Measurements from ENCODE around the gene SOHLH1. TPM values are rescaled to one million over a fixed set of nuclear protein-coding genes. Genes with fewer than 3 reads are reported as not detected.

Gene SOHLH1
- total and polyA plus RNA-seq, 2 of the 4 experiments (the other 2 are of a cell fraction), result not detected

DNA sequence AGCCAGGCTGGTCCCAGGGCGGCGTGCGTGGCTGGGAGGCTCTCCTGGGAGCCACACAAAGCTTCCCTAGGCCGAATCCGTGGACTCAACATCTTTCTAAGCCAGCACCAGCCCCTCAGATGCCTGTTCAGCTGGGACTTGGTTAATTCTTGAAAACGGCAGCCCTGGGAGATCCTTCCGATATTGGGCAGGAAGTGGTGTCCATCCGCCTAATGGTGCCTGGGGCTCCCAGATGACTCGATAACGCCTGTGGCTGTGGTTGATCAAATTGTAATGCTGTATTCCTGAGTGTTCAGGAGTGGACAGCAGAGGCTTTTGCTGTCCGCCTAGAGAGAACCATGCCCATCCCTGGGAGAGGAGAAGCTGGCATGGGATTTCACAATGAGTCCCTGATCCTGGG, 16.8 kb upstream of the SOHLH1 start:
- Histone ChIP-seq H2BK120ac (ENCODE audit: low read depth, low read length) (no peak overlapping the region), H2AK5ac (ENCODE audit: low read depth, low read length) (no peak overlapping the region), H3K36me3 (ENCODE audit: control insufficient read depth, insufficient read depth, low read length) (no peaks in the 10 kb centered on the region), H3K4me2 (ENCODE audit: low read depth, low read length) (no peak overlapping the region), H2BK15ac (ENCODE audit: low read depth, low read length) (no peak overlapping the region), H3K4me1 (ENCODE audit: control insufficient read depth, insufficient read depth, low read length) (no peaks in the 10 kb centered on the region), H2BK5ac (ENCODE audit: low read depth, low read length, poor library complexity, severe bottlenecking) (no peak overlapping the region), H3K23ac (ENCODE audit: low read depth, low read length) (no peak overlapping the region), H3K56ac (ENCODE audit: extremely low read depth, insufficient read depth, low read length) (no peak overlapping the region), H4K20me1 (ENCODE audit: insufficient read depth, low read length) (no peaks in the 10 kb centered on the region), H3K18ac (ENCODE audit: low read depth, low read length) (no peak overlapping the region), H3K14ac (replicated peaks; ENCODE audit: low read depth, low read length) (no peak overlapping the region), H3K4me3 (ENCODE audit: insufficient read depth, low read depth, low read length) (no peak overlapping the region), H2AFZ (replicated peaks; ENCODE audit: low read length, poor library complexity) (no peak overlapping the region), H2AK9ac (replicated peaks; ENCODE audit: low read depth, low read length, poor library complexity) (no peak overlapping the region), H3K4ac (ENCODE audit: low read depth, low read length) (no peak overlapping the region), H3K9me3 (ENCODE audit: control insufficient read depth, insufficient read depth, low read length) (no peaks in the 10 kb centered on the region), H4K8ac (ENCODE audit: low read depth in 2 of 2, low read length in 2 of 2) (no peak overlapping the region), H3K9ac (ENCODE audit: low read depth, low read length) (no peak overlapping the region), H4K5ac (ENCODE audit: low read depth, low read length) (no peak overlapping the region), H4K91ac (ENCODE audit: insufficient read depth, low read depth, low read length) (no peak overlapping the region), H3K27me3 (ENCODE audit: control insufficient read depth, insufficient read depth, low read length) (peaks cover 29% of the 10 kb centered on the region), H2BK20ac (ENCODE audit: low read depth, low read length) (no peak overlapping the region), H3K27ac (ENCODE audit: insufficient read depth, low read length) (no peak overlapping the region), H3K79me1 (ENCODE audit: low read depth in 1 of 2, low read length in 2 of 2) (no peaks in the 10 kb centered on the region), H3K9me1 (ENCODE audit: insufficient read depth, low read length) (no peaks in the 10 kb centered on the region)
- no peak for ATAC-seq (ENCODE audit: low read depth)
- in situ Hi-C loops (cut with MboI; ENCODE audit: low sequenced_read_pairs), result no loop called here
- no TSS peak for BruUV-seq (replicated peaks)
- no peak for DNase-seq
- POLR2A ChIA-PET (ENCODE audit: unreplicated experiment), result interaction anchor here (0.6 kb wide), 1 partner anchor 164 kb away, joined by 16 read pairs; no protein-coding TSS in a partner anchor
- dilution Hi-C loops (cut with HindIII; ENCODE audit: low sequenced_read_pairs, unreplicated experiment), result no loop called here
- CTCF ChIA-PET, result interaction anchor here (1.4 kb wide), 1 partner anchor 19 kb away, joined by 3 read pairs; no protein-coding TSS in a partner anchor
- intact Hi-C loops (cut with micrococcal nuclease), result no loop called here
- 78% methylated on average over 4 of the region's 11 CpGs; no CpG with 5 or more reads in 1 of the 2 experiments for whole genome bisulfite sequencing, 2 experiments (ENCODE audit: extremely low coverage in 2 of 2, insufficient read length in 1 of 2)
- no peak for TF ChIP-seq BHLHE40 (IDR thresholded peaks at IDR 0.05; ENCODE audit: low read depth, low read length)
- no peak for TF ChIP-seq RFX5 (IDR thresholded peaks at IDR 0.05; ENCODE audit: low read depth, low read length)
- TF ChIP-seq CTCF (conservative IDR thresholded peaks at IDR 0.05; ENCODE audit: low read depth, low read length), result no peak
- no peak for TF ChIP-seq NFE2L2 (IDR thresholded peaks at IDR 0.05; ENCODE audit: low read depth, low read length)
- TF ChIP-seq RAD21 (IDR thresholded peaks at IDR 0.05; ENCODE audit: low read length), result no peak
- no peak for TF ChIP-seq MAZ (IDR thresholded peaks at IDR 0.05; ENCODE audit: borderline replicate concordance, low read depth, low read length)
- TF ChIP-seq ELK1 (IDR thresholded peaks at IDR 0.05; ENCODE audit: borderline replicate concordance, low read depth, low read length), result no peak
- no peak for TF ChIP-seq MAFK (IDR thresholded peaks at IDR 0.05; ENCODE audit: low read depth, low read length)
- TF ChIP-seq, protein P1, sequence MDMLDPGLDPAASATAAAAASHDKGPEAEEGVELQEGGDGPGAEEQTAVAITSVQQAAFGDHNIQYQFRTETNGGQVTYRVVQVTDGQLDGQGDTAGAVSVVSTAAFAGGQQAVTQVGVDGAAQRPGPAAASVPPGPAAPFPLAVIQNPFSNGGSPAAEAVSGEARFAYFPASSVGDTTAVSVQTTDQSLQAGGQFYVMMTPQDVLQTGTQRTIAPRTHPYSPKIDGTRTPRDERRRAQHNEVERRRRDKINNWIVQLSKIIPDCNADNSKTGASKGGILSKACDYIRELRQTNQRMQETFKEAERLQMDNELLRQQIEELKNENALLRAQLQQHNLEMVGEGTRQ (IDR thresholded peaks at IDR 0.05; ENCODE audit: low read depth, low read length), result no peak
- no peak for TF ChIP-seq CHD1 (IDR thresholded peaks at IDR 0.05; ENCODE audit: low read depth, low read length)
- TF ChIP-seq POLR2A (IDR thresholded peaks at IDR 0.05; ENCODE audit: low read depth, low read length), result no peak
- TF ChIP-seq MXI1 (IDR thresholded peaks at IDR 0.05; ENCODE audit: borderline replicate concordance, low read depth, low read length), result no peak
